K562 (cell line): ENCODE data around the gene SAMD9L. TPM values are rescaled to one million over a fixed set of nuclear protein-coding genes. Genes with fewer than 3 reads are reported as not detected.

Experiments
- ATAC-seq: fragments of 200-7000 bp; cut with Tn5 transposase; 3 replicates; pipeline ENCODE4 v1.9.1; 2020; ENCODE audit warnings: moderate library complexity
- BruUV-seq: library from RNA; stranded (reverse); fragments of 400-500 nt; replicated peaks from 2 replicates; lab custom pipeline; 2021; lab: Mats Ljungman, UMichigan
- CTCF ChIA-PET: fragments of 300-600 bp; formaldehyde crosslinking; extraction: SDS; loops from one replicate; lab custom pipeline; 2021; ENCODE audit warnings: low intra/inter-chr PET ratio; lab: Yijun Ruan, JAX
- POLR2A ChIA-PET: fragments of 300-600, 350-650 bp; sonication (Branson Sonifier 250); formaldehyde crosslinking; extraction: SDS; loops from one replicate; lab custom pipeline; 2021; ENCODE audit warnings: antibody characterized with exemption, inconsistent platforms; lab: Yijun Ruan, JAX
- DNase-seq, 4 experiments: peaks; one replicate each; pipeline versions ENCODE4 v3.0.0 to v3.0.0-alpha.2; 2011 to 2018; ENCODE audit warnings: low spot score in 3 of 4, mixed read lengths in 3 of 4; ENCODE audit errors: extremely low read depth in 1 of 4
- FAIRE-seq: peaks from 2 replicates; lab custom pipeline; 2011; peaks lifted over from hg19 to GRCh38; lab: Jason Lieb, UNC
- H2AFZ ChIP-seq: 2 replicates; pipeline ENCODE4 v1.6.0; 2011; ENCODE audit warnings: low read depth, low read length, control low read depth, inconsistent platforms
- H3K27ac ChIP-seq: fragments of 200-600 bp; 3 replicates; pipeline ENCODE4 v1.8.0; 2011; ENCODE audit warnings: low read depth, mild to moderate bottlenecking, control low read depth, inconsistent platforms, low read length, moderate library complexity, mixed read lengths; ENCODE audit errors: extremely low read depth
- H3K27me3 ChIP-seq, 2 experiments: fragments of 300-600 bp in 1 of 2; 2 replicates in 1 of 2; 3 replicates in 1 of 2; pipeline versions ENCODE4 v1.6.0 to v1.8.0; 2011; ENCODE audit warnings: inconsistent platforms in 2 of 2, low read length in 2 of 2, mild to moderate bottlenecking in 1 of 2, mixed read lengths in 1 of 2, moderate library complexity in 1 of 2; ENCODE audit not compliant: control insufficient read depth in 2 of 2, insufficient read depth in 2 of 2
- H3K36me3 ChIP-seq: fragments of 300-600 bp; 3 replicates; pipeline ENCODE4 v1.8.0; 2011; ENCODE audit warnings: mild to moderate bottlenecking, low read length, inconsistent platforms; ENCODE audit not compliant: control insufficient read depth, insufficient read depth
- H3K4me1 ChIP-seq, 2 experiments: fragments of 200-600 bp in 1 of 2; replicated peaks in 1 of 2; 2 replicates in 1 of 2; 3 replicates in 1 of 2; pipeline versions ENCODE4 v1.5.1 to v1.8.0; 2011; ENCODE audit warnings: inconsistent platforms in 2 of 2, low read length in 2 of 2, mild to moderate bottlenecking in 1 of 2, mixed read lengths in 1 of 2, moderate library complexity in 1 of 2; ENCODE audit not compliant: control insufficient read depth in 2 of 2, insufficient read depth in 2 of 2
- H3K4me2 ChIP-seq: 2 replicates; pipeline ENCODE4 v1.6.1; 2011; ENCODE audit warnings: low read length, control low read depth, inconsistent platforms, mixed read lengths; ENCODE audit not compliant: insufficient read depth
- H3K4me3 ChIP-seq: fragments of 200-600 bp; sonication (generic), shearing (Covaris generic); 2 replicates; pipeline ENCODE4 v1.5.1; 2016; ENCODE audit warnings: control low read depth, inconsistent platforms
- H3K79me2 ChIP-seq: fragments of 200-600 bp; 3 replicates; pipeline ENCODE4 v1.8.0; 2011; ENCODE audit warnings: low read length, inconsistent platforms; ENCODE audit not compliant: control insufficient read depth, insufficient read depth
- H3K9ac ChIP-seq, 2 experiments: 2 replicates each; pipeline versions ENCODE4 v1.6.0 to v1.6.1; 2011; ENCODE audit warnings: low read depth in 2 of 2, low read length in 2 of 2, control low read depth in 1 of 2, inconsistent platforms in 1 of 2, mild to moderate bottlenecking in 1 of 2, mixed read lengths in 1 of 2; ENCODE audit not compliant: insufficient read depth in 1 of 2
- H3K9me1 ChIP-seq: one replicate; pipeline ENCODE4 v1.6.0; 2011; ENCODE audit warnings: inconsistent platforms, mild to moderate bottlenecking, low read length, moderate library complexity; ENCODE audit not compliant: control insufficient read depth, insufficient read depth
- H3K9me3 ChIP-seq: replicated peaks from 2 replicates; pipeline ENCODE4 v1.5.1; 2011; ENCODE audit warnings: low read depth, low read length, inconsistent platforms; ENCODE audit not compliant: control insufficient read depth, insufficient read depth
- H4K20me1 ChIP-seq: replicated peaks from 2 replicates; pipeline ENCODE4 v1.6.1; 2011; ENCODE audit warnings: low read length, inconsistent platforms, mixed read lengths; ENCODE audit not compliant: control insufficient read depth, insufficient read depth
- SMARCA5 ChIP-seq: fragments of 450-650 bp; IDR thresholded peaks from 2 replicates; pipeline ENCODE4 v1.6.1; 2016
- WGBS: fragments of 100-300 bp; shearing (Covaris generic); methylation state at CpG from one replicate; pipeline ENCODE4 v1.1.6; 2016; ENCODE audit warnings: low coverage, mixed read lengths; ENCODE audit not compliant: insufficient coverage; ENCODE audit errors: missing lambda C conversion rate; 5-methylcytosine and 5-hydroxymethylcytosine counted together
- in situ Hi-C: fragments of 300-500 bp; cut with MboI; formaldehyde crosslinking; loops from 4 replicates; pipeline ENCODE4 v1.15.0; 2018; ENCODE audit warnings: inconsistent platforms, mixed read lengths
- intact Hi-C: fragments of 100-400 bp; cut with micrococcal nuclease; formaldehyde crosslinking; loops from 2 replicates; pipeline ENCODE4 v1.14.2; 2022
- polyA plus RNA-seq, 8 experiments: library from polyadenylated mRNA; depleted of rRNA in 4 of 8; stranded (reverse) in 5 of 8; unstranded in 3 of 8; fragments of >200 nt; fragmentation: Nextera tagmentation in 2 of 8; fragmentation: Illumina TruSeq in 1 of 8; extraction: Ambion mirVana in 2 of 8; extraction: Trizol in 1 of 8; gene quantifications; 2 replicates each; pipeline versions ENCODE4 v1.2.1 to v1.2.3, GENCODE V29; 2011 to 2014; ENCODE audit warnings: inconsistent platforms in 1 of 8, missing spikeins in 1 of 8
- total RNA-seq, 7 experiments: library from RNA; depleted of rRNA in 6 of 7; stranded (reverse); fragments of >200 nt in 6 of 7; fragmentation: Illumina TruSeq in 2 of 7; extraction: Trizol in 2 of 7; gene quantifications; 2 replicates each; pipeline versions ENCODE4 v1.2.1 to v1.2.3, GENCODE V29; 2011 to 2021; ENCODE audit warnings: low replicate concordance in 1 of 7
- TF ChIP-seq, protein P1 (sequence below): fragments of 450-650 bp; IDR thresholded peaks from 2 replicates; pipeline ENCODE4 v1.6.1; 2016; ENCODE audit warnings: missing biosample characterization, missing genetic modification characterization

The SAMD9L gene
- total and polyA plus RNA-seq, 9 of the 15 experiments (the other 6 are each of a cell fraction or from before 2014, with no cell fraction given): 0.15 to 1.0 (median 0.48) TPM

DNA sequence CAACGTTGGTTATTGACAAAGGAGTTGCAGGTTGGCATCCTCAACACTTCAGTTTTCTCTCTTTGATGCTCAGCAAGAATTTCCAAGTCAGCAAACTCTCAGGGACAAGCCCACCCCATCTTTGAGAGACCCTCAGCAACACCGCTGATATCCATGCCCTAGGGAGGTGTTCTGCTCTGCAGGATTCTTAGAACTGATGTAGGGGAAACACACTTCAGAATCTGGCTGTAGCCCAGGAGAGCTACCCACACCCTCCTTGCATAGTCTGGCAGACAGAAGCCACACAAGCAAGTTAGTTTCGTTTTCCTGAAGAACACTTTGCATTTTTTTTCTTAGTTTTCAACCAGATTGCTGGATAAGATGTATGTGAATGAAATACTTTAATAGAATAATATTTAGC lies 822 bp downstream of the SAMD9L start:
- Histone ChIP-seq H3K9ac (0 out of 4 replicates have a peak overlapping the region, but pooled peaks of 1 of the 2 experiments have one; percentile 6), H3K4me1 (peaks cover 0 to 12% of the 10 kb centered on the region in 2 experiments; a peak in 1 of 5 replicates), H3K27me3 (peaks cover 0 to 4% of the 10 kb centered on the region in 2 experiments; a peak in 1 of 5 replicates), H3K79me2 (no peaks in the 10 kb centered on the region), H3K9me3 (no peaks in the 10 kb centered on the region), H3K4me3 (no peak overlapping the region), H3K9me1 (no peaks in the 10 kb centered on the region), H3K4me2 (peak overlapping the region; percentile 51)
- in situ Hi-C loops: no loop called here
- WGBS: 2% methylated on average over 3 of the region's 3 CpGs
- peak in 2 of 4 experiments; percentile 25 to 26 for DNase-seq
- TF ChIP-seq, protein P1, sequence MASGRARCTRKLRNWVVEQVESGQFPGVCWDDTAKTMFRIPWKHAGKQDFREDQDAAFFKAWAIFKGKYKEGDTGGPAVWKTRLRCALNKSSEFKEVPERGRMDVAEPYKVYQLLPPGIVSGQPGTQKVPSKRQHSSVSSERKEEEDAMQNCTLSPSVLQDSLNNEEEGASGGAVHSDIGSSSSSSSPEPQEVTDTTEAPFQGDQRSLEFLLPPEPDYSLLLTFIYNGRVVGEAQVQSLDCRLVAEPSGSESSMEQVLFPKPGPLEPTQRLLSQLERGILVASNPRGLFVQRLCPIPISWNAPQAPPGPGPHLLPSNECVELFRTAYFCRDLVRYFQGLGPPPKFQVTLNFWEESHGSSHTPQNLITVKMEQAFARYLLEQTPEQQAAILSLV (tag): 0 out of 2 replicates have a peak, but pooled peaks have one; percentile 20
- TF ChIP-seq SMARCA5: no peak
- TF ChIP-seq, all 486 proteins: peak for 1
- intact Hi-C loops: loop anchor here (2.0 kb wide), 1 partner anchor 29 kb away; no protein-coding TSS in a partner anchor
- ChIA-PET POLR2A (no interaction called here), CTCF (no interaction called here)
- no TSS peak for BruUV-seq
- FAIRE-seq: peak; percentile 48
- Histone ChIP-seq H2AFZ (peak overlapping the region; percentile 82), H3K27ac (peak overlapping the region; percentile 23; the same call in 1 of the 3 replicates), H3K36me3 (no peaks in the 10 kb centered on the region), H4K20me1 (no peaks in the 10 kb centered on the region)
- peak; percentile 71 for ATAC-seq
